Endothelial cell (in vitro differentiated cells): ENCODE measurements around the gene PDE4D. TPM values are rescaled to one million over a fixed set of nuclear protein-coding genes. Genes with fewer than 3 reads are reported as not detected.

Experiments
- DNase-seq: peaks from one replicate; pipeline ENCODE4 v3.0.0; 2021; ENCODE audit warnings: low spot score
- H3K27ac Mint-ChIP-seq: one replicate; pipeline ENCODE4 v1.8.0; 2021; ENCODE audit warnings: mixed read lengths, inconsistent platforms; ENCODE audit not compliant: unreplicated experiment
- H3K27me3 Mint-ChIP-seq: one replicate; pipeline ENCODE4 v1.8.0; 2021; ENCODE audit warnings: mild to moderate bottlenecking, moderate library complexity, mixed read lengths, inconsistent platforms; ENCODE audit not compliant: unreplicated experiment
- H3K36me3 Mint-ChIP-seq: one replicate; pipeline ENCODE4 v1.8.0; 2021; ENCODE audit warnings: mild to moderate bottlenecking, low read depth, mixed read lengths, inconsistent platforms; ENCODE audit not compliant: unreplicated experiment
- H3K4me1 Mint-ChIP-seq: one replicate; pipeline ENCODE4 v1.8.0; 2021; ENCODE audit warnings: mild to moderate bottlenecking, mixed read lengths, inconsistent platforms; ENCODE audit not compliant: unreplicated experiment
- H3K4me3 Mint-ChIP-seq: one replicate; pipeline ENCODE4 v1.8.0; 2021; ENCODE audit warnings: mild to moderate bottlenecking, mixed read lengths, inconsistent platforms; ENCODE audit not compliant: unreplicated experiment
- H3K9me3 Mint-ChIP-seq: one replicate; pipeline ENCODE4 v1.8.0; 2021; ENCODE audit warnings: mixed read lengths, inconsistent platforms; ENCODE audit not compliant: unreplicated experiment
- CTCF ChIP-seq: fragments of 200-600 bp; sonication (generic); IDR thresholded peaks from one replicate; pipeline ENCODE4 v1.5.0; 2021; ENCODE audit warnings: antibody characterized with exemption; ENCODE audit not compliant: unreplicated experiment
- total RNA-seq: library from RNA; stranded (reverse); fragmentation: NEBNext Ultra II Directional; extraction: Animal tissue kit (Norgen Biotek cat#: 25700); gene quantifications from one replicate; pipeline ENCODE4 v1.2.1, GENCODE V29; 2021; ENCODE audit not compliant: unreplicated experiment

The PDE4D gene
- total RNA-seq, 1 donor from 2014 or later = 9.4 TPM

- no peaks in the 10 kb centered on the region for H3K36me3 Mint-ChIP-seq
- no peaks in the 10 kb centered on the region for H3K27me3 Mint-ChIP-seq
- TF ChIP-seq CTCF = no peak
- no peaks in the 10 kb centered on the region for H3K9me3 Mint-ChIP-seq
- H3K4me1 Mint-ChIP-seq = peaks cover 11% of the 10 kb centered on the region
- no peak for DNase-seq
- H3K27ac Mint-ChIP-seq = no peak overlapping the region
- no peak overlapping the region for H3K4me3 Mint-ChIP-seq
Observed at GRCh38 chr5:59798862-59799667, 94.5 kb downstream of the PDE4D start.

- H3K36me3 Mint-ChIP-seq = no peaks in the 10 kb centered on the region
- no peaks in the 10 kb centered on the region for H3K9me3 Mint-ChIP-seq
- H3K27ac Mint-ChIP-seq = no peak overlapping the region
- no peak overlapping the region for H3K4me3 Mint-ChIP-seq
- TF ChIP-seq CTCF = no peak
- H3K27me3 Mint-ChIP-seq = no peaks in the 10 kb centered on the region
- no peak for DNase-seq
- peaks cover 32% of the 10 kb centered on the region for H3K4me1 Mint-ChIP-seq
Observed at GRCh38 chr5:59795141-59795540, 98.4 kb downstream of the PDE4D start.

- TF ChIP-seq CTCF = no peak
- Mint-ChIP-seq H3K9me3 (no peaks in the 10 kb centered on the region), H3K27me3 (no peaks in the 10 kb centered on the region), H3K36me3 (no peaks in the 10 kb centered on the region), H3K4me1 (peaks cover 39% of the 10 kb centered on the region), H3K27ac (no peak overlapping the region), H3K4me3 (no peak overlapping the region)
- no peak for DNase-seq
Observed at GRCh38 chr5:59792983-59793585, 100.4 kb downstream of the PDE4D start.

- no peak for TF ChIP-seq CTCF
- no peak overlapping the region for H3K4me3 Mint-ChIP-seq
- H3K27ac Mint-ChIP-seq = no peak overlapping the region
- DNase-seq = no peak
- H3K4me1 Mint-ChIP-seq = peaks cover 39% of the 10 kb centered on the region
- H3K27me3 Mint-ChIP-seq = no peaks in the 10 kb centered on the region
- H3K36me3 Mint-ChIP-seq = no peaks in the 10 kb centered on the region
- H3K9me3 Mint-ChIP-seq = no peaks in the 10 kb centered on the region
Observed at GRCh38 chr5:59791617-59792016, 101.9 kb downstream of the PDE4D start.
